DOHH2 (cell line): ENCODE data around the gene TBC1D4.

Experiments used
- H3F3A ChIP-seq: fragments of 200-600 bp; sonication (generic), shearing (Covaris generic); 2 replicates; pipeline ENCODE4 v1.6.0; 2016; ENCODE audit warnings: antibody characterized with exemption, mild to moderate bottlenecking; ENCODE audit not compliant: control insufficient read depth, insufficient read depth
- H3K27ac ChIP-seq: fragments of 200-600 bp; sonication (generic); 2 replicates; pipeline ENCODE4 v1.5.1; 2014; ENCODE audit warnings: low read depth, mild to moderate bottlenecking, low read length, moderate library complexity
- H3K27me3 ChIP-seq: fragments of 200-600 bp; sonication (generic); 2 replicates; pipeline ENCODE4 v1.6.1; 2014; ENCODE audit warnings: mild to moderate bottlenecking, low read length, mixed read lengths; ENCODE audit not compliant: control insufficient read depth
- H3K36me3 ChIP-seq: fragments of 200-600 bp; sonication (generic); 2 replicates; pipeline ENCODE4 v1.6.1; 2014; ENCODE audit warnings: mild to moderate bottlenecking, low read length, moderate library complexity, mixed read lengths; ENCODE audit not compliant: control insufficient read depth
- H3K4me1 ChIP-seq: fragments of 200-600 bp; sonication (generic); 2 replicates; pipeline ENCODE4 v1.6.1; 2014; ENCODE audit warnings: mild to moderate bottlenecking, low read length, mixed read lengths; ENCODE audit not compliant: control insufficient read depth
- H3K4me2 ChIP-seq: fragments of 200-600 bp; sonication (generic); 2 replicates; pipeline ENCODE4 v1.6.0; 2014; ENCODE audit warnings: mild to moderate bottlenecking, low read length, moderate library complexity
- H3K4me3 ChIP-seq: fragments of 200-600 bp; sonication (generic); 2 replicates; pipeline ENCODE4 v1.5.1; 2014; ENCODE audit warnings: mild to moderate bottlenecking, low read length, mixed read lengths
- H3K79me2 ChIP-seq: fragments of 200-600 bp; sonication (generic); 2 replicates; pipeline ENCODE4 v1.6.1; 2014; ENCODE audit warnings: mild to moderate bottlenecking, low read length, mixed read lengths; ENCODE audit not compliant: control insufficient read depth
- H3K9me2 ChIP-seq: fragments of 200-600 bp; sonication (generic); replicated peaks from 2 replicates; pipeline ENCODE4 v1.6.1; 2014; ENCODE audit warnings: mild to moderate bottlenecking, low read length, mixed read lengths; ENCODE audit not compliant: control insufficient read depth
- H3K9me3 ChIP-seq: fragments of 200-600 bp; sonication (generic); 2 replicates; pipeline ENCODE4 v1.6.1; 2014; ENCODE audit warnings: antibody characterized with exemption, low read length, mixed read lengths; ENCODE audit not compliant: control insufficient read depth, insufficient read depth
- H4K20me1 ChIP-seq: fragments of 200-600 bp; sonication (generic); 2 replicates; pipeline ENCODE4 v1.6.0; 2014; ENCODE audit warnings: low read depth, mild to moderate bottlenecking, antibody characterized with exemption, low read length, moderate library complexity; ENCODE audit not compliant: control insufficient read depth, insufficient read depth
- EZH2phosphoT487 ChIP-seq: fragments of 200-600 bp; sonication (generic); IDR thresholded peaks from 2 replicates; pipeline ENCODE4 v1.6.1; 2017; ENCODE audit warnings: borderline replicate concordance, mild to moderate bottlenecking, antibody characterized with exemption, low read length, moderate library complexity, mixed read lengths
- TF ChIP-seq, protein P1 (sequence below): fragments of 200-600 bp; sonication (generic); IDR thresholded peaks from one replicate; pipeline ENCODE4 v1.5.1; 2014; ENCODE audit warnings: antibody characterized with exemption, mild to moderate bottlenecking, low read depth, low read length; ENCODE audit not compliant: poor library complexity, severe bottlenecking

TBC1D4 gene

DNA sequence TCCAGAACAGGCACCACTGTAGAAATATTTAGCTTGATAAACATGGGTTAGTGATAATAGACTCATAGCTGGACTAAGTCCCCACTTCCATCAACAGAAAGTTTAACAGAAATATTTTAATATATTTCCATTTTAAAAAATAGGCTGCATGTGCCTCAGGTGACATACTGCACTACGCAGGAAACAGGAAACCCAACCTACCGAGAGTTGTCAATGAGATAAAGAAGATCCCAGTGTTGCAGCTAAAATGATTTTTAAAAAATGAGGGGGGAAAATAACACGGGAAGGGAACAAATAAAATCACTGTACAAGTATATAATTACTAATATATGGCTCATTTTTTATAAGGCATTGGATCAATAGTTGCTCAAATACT, 154.8 kb downstream of the TBC1D4 start:
- Histone ChIP-seq H3K27ac (no peak overlapping the region), H3K4me1 (no peaks in the 10 kb centered on the region), H3K79me2 (no peaks in the 10 kb centered on the region), H3K9me3 (no peaks in the 10 kb centered on the region), H4K20me1 (no peaks in the 10 kb centered on the region), H3F3A (0 out of 2 replicates have a peak, but pooled peaks cover 19% of the 10 kb centered on the region), H3K4me3 (no peak overlapping the region), H3K9me2 (no peaks in the 10 kb centered on the region), H3K36me3 (peaks cover 89% of the 10 kb centered on the region), H3K4me2 (no peak overlapping the region), H3K27me3 (no peaks in the 10 kb centered on the region)
- no peak for TF ChIP-seq EZH2phosphoT487
- TF ChIP-seq, protein P1, sequence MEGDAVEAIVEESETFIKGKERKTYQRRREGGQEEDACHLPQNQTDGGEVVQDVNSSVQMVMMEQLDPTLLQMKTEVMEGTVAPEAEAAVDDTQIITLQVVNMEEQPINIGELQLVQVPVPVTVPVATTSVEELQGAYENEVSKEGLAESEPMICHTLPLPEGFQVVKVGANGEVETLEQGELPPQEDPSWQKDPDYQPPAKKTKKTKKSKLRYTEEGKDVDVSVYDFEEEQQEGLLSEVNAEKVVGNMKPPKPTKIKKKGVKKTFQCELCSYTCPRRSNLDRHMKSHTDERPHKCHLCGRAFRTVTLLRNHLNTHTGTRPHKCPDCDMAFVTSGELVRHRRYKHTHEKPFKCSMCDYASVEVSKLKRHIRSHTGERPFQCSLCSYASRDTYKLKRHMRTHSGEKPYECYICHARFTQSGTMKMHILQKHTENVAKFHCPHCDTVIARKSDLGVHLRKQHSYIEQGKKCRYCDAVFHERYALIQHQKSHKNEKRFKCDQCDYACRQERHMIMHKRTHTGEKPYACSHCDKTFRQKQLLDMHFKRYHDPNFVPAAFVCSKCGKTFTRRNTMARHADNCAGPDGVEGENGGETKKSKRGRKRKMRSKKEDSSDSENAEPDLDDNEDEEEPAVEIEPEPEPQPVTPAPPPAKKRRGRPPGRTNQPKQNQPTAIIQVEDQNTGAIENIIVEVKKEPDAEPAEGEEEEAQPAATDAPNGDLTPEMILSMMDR = no peak

DNA sequence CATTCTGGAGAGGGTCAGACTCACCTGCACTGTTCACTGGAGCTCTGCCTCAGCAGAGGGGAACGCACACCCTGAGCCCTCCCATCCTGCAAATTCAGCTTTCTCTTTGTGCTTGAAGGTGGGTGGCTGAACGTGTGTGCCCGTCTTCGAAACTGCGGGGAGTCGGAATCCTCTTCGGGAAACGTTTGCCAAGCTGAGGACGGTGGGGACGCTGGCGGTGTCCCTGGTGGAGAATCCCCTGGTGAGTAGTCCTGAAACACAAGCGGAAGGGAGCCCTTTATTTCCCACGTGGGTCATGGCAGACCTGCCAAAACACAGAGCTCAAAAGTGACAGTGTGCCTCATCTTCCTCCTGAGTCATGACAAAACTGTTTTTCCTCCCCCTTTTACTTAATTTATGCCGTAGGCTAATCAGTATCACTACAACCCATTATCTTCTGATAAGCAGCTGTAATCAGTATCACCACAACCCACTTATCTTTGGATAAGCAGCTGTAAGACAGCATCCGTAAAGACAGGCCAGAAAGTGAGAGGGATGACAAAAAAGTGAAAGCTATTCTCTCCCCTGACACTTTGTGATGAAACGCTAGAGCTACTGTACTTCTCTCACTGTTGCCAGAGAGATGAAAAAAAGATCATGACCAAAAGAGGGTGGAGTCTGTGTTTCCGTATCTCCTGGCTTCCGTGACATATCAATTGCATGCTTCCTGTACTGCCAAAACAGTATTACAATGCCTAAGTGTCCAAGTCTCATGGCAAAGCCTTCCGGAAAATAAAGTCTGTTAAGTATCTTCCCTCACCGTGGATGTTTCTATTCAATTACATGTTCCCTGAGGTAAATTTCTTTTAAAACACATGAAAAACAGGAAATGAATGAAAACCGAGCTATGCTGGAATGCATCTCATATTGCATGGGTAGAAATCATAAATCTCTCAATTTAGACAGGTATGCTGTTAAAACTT, 155.5 kb downstream of the TBC1D4 start:
- Histone ChIP-seq H3K79me2 (no peaks in the 10 kb centered on the region), H4K20me1 (no peaks in the 10 kb centered on the region), H3K9me3 (no peaks in the 10 kb centered on the region), H3K36me3 (peaks cover 91% of the 10 kb centered on the region), H3K27me3 (no peaks in the 10 kb centered on the region), H3K4me3 (no peak overlapping the region), H3F3A (0 out of 2 replicates have a peak, but pooled peaks cover 19% of the 10 kb centered on the region), H3K4me1 (no peaks in the 10 kb centered on the region), H3K9me2 (no peaks in the 10 kb centered on the region), H3K27ac (no peak overlapping the region), H3K4me2 (no peak overlapping the region)
- TF ChIP-seq, protein P1 = no peak
- no peak for TF ChIP-seq EZH2phosphoT487

DNA sequence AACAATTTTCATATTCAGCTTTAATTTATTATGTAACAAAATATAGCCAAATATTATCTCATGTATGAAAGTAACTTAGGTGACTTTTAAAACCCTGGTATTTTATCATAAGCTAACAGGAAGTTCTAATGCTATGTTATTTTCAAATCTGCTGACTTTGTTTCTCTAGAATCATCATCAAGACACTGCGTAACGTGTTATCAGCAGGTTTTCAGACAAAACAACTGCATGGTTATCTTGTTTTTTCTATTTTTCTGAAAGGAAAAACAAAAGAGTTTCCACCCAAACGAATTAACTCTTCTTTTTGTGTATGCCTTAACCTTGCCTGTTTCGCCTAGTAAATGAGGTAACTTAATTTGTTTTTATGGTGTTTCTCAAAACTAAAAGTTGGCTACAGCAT, 156.3 kb downstream of the TBC1D4 start:
- no peak overlapping the region for H3K4me2 ChIP-seq
- no peak overlapping the region for H3K27ac ChIP-seq
- no peaks in the 10 kb centered on the region for H3K27me3 ChIP-seq
- H3K79me2 ChIP-seq = no peaks in the 10 kb centered on the region
- no peaks in the 10 kb centered on the region for H3K4me1 ChIP-seq
- H3K4me3 ChIP-seq = no peak overlapping the region
- H4K20me1 ChIP-seq = no peaks in the 10 kb centered on the region
- no peaks in the 10 kb centered on the region for H3K9me3 ChIP-seq
- H3K9me2 ChIP-seq = no peaks in the 10 kb centered on the region
- no peak for TF ChIP-seq EZH2phosphoT487
- TF ChIP-seq, protein P1 = no peak
- H3F3A ChIP-seq = 0 out of 2 replicates have a peak, but pooled peaks cover 17% of the 10 kb centered on the region
- H3K36me3 ChIP-seq = peaks cover 93% of the 10 kb centered on the region
